Thyroid gland (tissue), 4 donors: ENCODE results near the gene ANKFY1.

Source experiments
- POLR2A ChIP-seq, 2 donors: fragments of 450-650 bp; IDR thresholded peaks; one replicate each; pipeline ENCODE4 v1.6.1; 2017; ENCODE audit warnings: antibody characterized with exemption in 2 of 2, mild to moderate bottlenecking in 2 of 2, moderate library complexity in 1 of 2
- TF ChIP-seq, protein P1 (sequence below), 6 experiments: fragments of 200-600 bp in 3 of 6; fragments of 450-650 bp in 3 of 6; sonication (generic) in 3 of 6; IDR thresholded peaks; one replicate each; pipeline ENCODE4 v1.5.1; 2016 to 2019; ENCODE audit warnings: antibody characterized with exemption in 6 of 6, mild to moderate bottlenecking in 2 of 6, inconsistent platforms in 1 of 6, moderate library complexity in 1 of 6

DNA sequence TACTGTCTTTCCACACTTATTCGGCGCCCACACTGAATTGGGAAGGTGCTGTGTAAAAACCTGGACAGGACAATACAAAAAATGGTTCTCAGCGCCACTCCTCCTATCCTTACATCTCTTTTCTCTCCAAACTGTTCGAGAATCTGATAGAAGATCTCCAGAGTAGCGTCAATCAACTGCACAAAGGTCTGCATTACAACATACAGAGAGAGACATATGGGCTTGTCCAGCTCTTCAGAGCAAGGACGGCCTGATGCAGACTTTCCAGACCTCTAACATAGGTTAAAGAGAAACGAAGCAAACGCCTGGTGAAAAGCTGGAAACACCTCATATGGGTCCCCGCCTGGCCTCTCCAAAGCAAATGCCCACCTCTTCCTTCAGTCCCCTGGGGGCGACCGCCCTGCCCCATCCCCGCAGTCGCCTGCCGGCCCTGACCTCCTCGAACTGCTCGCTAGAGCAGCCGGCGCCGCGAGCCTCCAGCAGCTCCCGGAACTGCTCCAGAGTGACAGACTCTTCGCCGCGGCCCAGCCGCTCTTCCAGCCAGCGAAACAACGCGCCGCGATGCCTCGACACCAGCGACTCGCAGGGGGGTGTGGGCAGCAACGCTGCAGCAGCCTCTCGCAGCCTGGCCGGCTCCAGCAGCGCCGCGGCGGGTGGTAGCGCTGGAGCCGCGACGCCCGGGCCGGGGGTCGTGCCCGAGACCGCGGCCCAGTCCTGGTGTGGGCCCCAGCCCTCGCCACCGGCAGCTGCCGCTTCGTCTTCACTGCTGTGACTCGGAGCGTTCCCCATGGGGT lies 121.5 kb downstream of the ANKFY1 start:
- TF ChIP-seq, protein P1, sequence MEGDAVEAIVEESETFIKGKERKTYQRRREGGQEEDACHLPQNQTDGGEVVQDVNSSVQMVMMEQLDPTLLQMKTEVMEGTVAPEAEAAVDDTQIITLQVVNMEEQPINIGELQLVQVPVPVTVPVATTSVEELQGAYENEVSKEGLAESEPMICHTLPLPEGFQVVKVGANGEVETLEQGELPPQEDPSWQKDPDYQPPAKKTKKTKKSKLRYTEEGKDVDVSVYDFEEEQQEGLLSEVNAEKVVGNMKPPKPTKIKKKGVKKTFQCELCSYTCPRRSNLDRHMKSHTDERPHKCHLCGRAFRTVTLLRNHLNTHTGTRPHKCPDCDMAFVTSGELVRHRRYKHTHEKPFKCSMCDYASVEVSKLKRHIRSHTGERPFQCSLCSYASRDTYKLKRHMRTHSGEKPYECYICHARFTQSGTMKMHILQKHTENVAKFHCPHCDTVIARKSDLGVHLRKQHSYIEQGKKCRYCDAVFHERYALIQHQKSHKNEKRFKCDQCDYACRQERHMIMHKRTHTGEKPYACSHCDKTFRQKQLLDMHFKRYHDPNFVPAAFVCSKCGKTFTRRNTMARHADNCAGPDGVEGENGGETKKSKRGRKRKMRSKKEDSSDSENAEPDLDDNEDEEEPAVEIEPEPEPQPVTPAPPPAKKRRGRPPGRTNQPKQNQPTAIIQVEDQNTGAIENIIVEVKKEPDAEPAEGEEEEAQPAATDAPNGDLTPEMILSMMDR (IDR thresholded peaks at IDR 0.05) = no peak
- TF ChIP-seq POLR2A (IDR thresholded peaks at IDR 0.05) = no peak
